HG03457 (cell line): ENCODE results near the gene NUDT4.

Experiments used
- ATAC-seq: cut with Tn5 transposase; IDR thresholded peaks from one replicate; pipeline ENCODE4 v1.9.1; 2021; ENCODE audit warnings: moderate number of reproducible peaks; ENCODE audit not compliant: unreplicated experiment

NUDT4 gene

DNA sequence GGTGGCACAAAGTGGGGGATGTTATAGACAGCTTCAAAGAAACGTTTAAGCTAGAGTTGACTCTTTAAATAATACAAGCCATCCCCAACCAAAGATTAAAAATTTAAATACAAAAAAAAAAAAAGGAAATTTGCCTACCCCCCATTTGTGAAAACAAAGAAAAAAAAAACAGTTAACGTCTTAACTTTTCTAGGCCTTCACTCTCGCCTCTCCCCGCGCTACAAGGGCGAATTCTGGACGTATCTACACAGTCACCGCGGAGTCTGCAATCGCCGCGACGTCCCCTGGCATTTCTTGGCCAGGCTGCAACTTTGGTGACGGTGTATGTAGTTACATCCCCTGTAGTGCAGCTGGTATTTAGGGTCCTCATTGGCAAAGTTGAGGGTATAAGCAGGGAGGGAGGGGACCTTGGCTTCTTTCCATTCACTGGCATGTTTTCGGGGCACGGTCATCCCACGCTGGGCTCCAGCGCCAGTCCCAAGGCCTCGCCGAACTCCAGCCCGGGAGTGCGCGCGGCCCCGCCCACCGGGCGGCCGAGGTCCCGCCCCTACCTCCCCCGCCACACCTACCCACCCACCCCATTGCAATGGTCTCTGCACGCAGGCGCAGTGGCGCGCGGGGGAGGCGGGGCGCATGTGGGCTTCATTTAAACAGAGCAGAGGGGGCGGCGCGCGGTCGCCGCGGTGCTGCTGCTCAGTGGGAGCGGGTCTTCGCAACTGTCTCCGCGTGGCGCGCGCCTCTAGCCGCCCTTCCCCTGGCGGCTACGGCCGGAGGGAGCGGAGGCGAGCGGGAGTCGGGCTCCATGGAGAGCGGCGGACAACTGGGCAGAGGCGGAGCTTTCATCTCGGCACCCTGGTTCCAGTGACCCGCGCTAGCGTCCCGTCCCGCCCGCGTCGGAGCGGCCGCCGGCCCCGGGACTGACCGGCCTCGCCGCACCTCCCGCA lies at the start of gene NUDT4:
Gene NUDT4 (plus strand): TSS at position 674 of the 944 bp plus-strand sequence. CDS start 398 bp downstream, outside the sequence.
- ATAC-seq: peak; percentile 63

DNA sequence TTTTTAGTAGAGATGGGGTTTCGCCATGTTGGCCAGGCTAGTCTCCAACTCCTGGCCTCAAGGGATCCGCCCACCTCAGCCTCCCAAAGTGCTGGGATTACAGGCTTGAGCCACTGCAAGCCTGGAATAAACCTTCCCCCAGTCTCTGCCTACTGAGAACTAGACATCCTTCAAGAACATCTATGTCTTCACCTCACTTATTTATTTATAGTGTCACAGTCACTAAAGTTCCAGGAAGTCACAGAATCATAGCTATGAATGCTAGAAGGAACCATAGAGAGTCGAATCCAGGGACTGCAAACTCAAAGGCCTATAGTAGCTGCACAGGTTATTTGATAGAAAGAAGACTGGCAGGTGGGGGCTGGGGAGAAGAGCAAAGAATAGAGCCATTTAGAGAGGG lies 44.7 kb upstream of the NUDT4 start:
- no peak for ATAC-seq

DNA sequence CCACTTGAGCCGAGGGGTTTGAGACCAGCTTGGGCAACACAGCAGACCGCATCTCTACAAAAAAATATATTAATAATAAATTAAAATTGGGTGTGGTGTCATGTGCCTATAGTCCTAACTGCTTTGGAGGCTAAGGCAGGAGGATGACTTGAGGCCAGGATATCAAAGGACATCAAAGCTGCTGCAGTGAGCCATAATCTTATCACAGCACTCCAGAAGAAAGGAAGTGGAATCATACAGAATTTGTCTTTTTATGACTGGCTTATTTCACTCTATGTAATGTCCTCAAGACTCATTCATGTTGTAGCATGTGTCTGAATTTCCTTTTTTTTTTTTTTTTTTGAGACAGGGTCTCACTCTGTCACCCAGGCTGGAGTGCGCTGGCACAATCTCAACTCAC lies 43.9 kb upstream of the NUDT4 start:
- no peak for ATAC-seq

DNA sequence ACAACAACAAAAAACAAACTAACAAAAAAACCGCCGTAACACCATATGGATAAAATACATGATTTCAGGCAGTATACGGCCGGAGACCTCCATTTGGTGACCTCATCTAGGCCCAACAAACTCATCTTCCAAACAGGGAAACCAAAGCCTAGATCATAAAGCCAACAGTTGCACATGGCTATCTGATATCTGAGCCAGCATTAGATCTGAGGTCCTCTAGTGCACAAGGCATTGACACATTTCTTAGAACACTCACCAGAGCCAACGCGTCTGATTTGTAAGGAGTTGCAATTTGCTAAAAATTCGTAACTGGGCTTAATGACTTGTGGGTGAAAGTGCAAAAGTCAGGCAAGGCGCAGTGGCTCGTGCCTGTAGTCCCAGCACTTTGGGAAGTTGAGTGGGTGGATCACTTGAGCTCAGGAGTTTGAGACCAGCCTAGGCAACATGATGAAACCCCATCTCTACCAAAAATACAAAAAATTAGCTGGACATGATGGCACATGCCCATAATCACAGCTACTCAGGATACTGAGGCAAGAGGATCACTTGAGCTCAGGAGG lies 42.0 kb upstream of the NUDT4 start:
- no peak for ATAC-seq

DNA sequence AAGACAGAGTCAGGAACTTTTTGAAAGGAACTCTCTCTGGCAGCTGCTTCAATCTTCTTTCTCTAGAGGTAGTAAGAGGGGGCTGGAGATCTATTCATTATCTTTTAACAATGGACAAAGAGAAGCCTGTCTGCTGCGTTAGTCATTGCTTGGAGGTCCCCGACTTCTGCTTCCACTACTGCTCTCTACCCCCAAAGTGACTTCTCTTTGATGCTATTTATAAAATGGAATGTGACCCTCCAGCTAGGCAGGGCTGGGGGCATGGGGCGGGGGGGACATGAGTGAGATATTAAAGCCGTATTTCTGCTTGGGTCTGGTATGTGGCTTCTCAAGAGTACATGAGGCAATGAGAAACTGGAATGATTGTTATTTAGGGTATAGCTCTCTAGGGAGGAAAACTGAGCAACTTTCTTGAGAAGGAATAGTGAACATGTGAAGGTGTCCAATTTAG lies 41.4 kb upstream of the NUDT4 start:
- ATAC-seq: no peak

DNA sequence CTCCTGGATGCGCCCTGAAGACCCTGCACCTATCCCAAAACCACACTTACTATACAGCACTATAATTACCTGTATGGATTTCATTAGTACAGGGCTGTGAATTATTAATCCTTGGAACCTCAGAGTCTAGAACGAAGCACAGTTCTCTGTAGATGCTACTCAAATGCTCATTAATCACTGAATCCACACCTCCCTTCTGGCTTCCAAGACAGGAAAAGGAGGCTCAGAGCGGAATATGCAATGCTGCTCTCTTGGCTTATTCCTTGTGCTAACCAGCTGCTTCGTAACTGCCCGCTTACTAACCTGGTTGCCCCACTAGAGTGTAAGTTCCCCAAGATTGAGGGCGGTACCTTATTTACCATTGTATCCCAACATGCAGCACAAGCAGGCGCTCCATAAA lies 39.1 kb upstream of the NUDT4 start:
- no peak for ATAC-seq

DNA sequence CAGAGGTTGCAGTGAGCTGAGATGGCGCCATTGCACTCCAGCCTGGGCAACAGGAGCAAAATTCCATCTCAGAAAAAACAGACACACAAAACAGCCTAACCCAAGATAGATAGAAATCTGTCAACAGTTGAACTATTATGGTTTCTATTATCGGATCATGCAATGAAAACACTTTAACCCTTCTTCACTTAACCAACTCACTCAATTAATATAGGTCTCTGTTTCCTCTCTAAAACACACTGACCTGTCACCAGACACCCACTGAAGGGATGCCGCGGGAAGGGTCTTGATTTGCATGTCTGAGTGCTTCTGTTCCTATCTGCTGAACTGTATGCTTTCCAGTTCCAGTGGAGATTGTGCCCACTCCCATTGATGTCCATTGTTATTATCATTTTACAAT lies 38.0 kb upstream of the NUDT4 start:
- no peak for ATAC-seq

DNA sequence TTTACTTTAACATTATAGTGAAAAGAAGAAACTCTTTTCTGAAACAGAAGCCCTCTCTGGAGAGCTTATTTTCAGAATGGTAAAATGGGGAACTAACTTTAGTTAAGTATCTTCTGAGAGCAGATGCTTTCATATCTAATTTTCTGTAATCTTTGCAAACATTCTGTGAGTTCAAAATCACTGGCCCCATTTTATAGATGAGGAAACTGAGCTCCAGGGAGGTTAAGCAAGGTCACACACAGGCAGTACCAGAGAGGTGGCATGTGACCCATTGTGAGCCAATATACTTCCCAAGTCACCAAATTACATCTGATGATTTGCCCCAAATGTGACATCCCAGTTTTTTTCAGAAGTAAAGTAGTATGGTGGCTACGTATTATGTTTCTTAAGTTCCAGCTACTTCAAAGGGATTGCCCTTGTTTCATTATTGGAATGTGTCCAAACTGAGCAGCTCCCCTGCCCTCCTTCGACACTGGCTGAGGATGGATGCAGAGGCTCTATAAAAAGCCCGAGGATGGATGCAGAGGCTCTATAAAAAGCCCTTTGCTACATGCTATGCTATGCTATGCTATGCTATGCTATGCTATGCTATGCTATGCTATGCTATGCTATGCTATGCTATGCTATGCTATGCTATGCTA lies 36.2 kb upstream of the NUDT4 start:
- no peak for ATAC-seq

DNA sequence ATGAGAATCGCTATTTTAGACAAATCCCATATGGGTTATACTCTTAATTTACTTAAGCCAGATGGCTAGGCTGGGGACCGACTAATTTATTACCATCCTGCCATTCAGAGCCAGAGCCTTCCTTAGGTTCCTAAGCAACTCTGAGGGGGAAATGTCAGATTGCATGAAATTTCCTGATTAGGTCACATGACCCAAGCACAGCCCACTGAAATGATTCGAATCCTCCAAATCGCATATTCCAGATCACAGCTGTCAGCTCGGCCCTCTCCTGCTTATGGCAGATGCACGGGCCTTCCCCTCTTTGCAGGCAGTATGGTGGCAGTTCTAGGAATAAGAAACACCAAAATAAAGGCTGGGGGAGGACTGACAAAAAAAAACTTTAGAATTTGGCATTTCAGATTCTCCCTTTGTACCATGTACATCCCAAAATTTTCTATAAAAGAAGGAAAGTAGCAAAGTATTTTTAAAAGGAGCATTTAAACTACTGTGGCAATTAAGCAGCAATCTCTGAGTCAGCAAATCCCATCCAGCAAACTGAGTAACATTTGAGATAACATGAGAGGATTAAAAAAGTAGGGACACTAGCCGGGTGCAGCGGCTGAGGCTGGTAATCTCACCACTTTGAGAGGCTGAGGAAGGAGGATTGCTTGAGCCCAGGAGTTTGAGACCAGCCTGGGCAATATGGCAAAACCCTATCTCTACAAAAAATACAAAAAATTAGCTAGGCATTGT lies 30.5 kb upstream of the NUDT4 start:
- no peak for ATAC-seq

DNA sequence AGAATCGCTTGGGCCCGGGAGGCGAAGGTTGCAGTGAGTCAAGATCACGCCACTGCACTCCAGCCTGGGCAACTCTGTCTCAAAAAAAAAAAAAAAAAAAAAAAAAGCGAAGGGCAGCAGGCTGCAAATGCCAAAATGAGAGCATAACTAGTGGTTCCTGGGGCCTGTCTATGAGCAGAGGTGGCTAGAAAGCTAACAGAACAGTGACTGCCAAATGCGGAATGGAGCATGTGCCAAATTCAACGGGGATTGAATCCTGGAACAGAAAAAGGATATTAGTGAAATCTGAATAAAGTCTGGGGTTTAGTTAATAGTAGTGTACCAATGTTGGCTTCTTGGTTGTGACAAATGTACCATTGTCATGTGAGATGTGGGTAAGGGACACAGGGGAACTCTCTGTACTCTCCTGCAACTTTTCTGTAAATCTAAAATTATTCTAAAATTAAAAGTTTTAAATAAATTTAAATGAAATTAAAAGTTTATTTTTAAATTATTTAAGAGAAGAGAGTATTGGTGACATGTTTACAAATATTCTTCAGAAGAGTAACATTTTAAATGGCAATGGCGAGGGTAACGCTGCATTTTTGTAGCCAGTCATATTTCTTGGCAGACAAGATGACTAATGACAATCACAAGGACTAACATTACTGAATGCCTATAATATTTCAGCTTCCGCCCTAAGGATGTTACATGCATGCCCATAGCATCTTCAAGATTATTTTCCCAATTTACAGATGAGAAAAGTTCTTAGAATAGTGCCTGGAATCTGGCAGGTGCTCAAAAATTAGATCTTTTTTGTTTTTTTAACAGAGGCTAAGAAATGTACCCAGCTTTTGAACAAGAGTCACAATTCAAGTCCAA lies 28.9 kb upstream of the NUDT4 start:
- no peak for ATAC-seq

DNA sequence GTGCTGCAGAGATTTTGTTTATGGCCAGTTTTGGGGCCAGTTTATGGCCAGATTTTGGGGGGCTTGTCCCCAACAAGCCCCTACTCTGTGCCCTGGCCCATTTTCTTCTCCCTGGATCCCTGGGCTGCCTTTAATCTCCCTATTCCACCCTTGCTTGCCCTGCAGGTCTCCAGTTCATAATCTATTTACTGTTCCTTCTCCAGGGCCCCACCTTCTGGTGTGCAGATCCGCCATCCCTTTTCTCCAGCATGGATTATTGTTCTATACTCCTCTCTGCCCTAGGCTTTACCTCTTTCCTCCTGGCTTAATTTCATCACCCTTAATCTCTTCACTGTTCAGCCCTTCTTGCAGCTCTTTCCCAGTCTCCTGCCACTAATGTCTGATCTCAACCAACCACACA lies 26.0 kb upstream of the NUDT4 start:
- no peak for ATAC-seq

DNA sequence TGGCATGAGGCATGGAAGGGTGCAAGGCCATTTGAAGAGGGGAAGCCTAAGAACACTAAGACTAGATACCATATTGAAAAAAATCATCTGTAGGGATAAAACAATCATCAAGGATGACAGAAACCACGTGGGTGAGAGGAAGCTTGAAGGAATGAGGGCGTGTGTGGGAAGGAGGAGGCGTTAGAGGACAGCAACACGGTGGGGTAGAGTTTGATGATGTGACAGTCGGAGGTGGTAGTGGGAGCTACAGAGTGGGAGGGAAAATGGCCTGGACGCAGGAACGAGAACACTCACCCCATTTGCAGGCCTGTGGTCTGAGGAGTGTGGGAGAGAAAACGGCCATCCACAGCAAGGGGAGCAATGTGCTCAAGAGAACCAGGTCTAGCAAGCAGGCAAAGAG lies 25.4 kb upstream of the NUDT4 start:
- no peak for ATAC-seq

DNA sequence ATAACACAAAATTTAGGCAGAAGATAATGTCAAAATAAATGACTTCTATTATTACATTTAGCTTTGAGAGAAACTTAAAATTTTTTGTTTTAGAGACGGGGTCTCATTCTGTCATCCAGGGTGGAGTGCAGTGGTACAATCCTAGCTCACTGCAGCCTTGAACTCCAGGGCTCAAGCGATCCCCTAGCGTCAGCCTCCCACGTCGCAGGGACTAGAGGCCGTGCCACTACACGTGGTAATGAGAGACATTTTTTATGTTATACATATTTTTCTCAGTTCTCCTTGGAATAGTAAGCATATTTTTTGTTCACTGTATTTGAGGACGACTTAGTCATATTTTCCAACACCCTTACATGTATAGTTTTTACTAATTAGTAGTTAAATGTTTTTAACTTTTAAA lies 21.5 kb upstream of the NUDT4 start:
- no peak for ATAC-seq

DNA sequence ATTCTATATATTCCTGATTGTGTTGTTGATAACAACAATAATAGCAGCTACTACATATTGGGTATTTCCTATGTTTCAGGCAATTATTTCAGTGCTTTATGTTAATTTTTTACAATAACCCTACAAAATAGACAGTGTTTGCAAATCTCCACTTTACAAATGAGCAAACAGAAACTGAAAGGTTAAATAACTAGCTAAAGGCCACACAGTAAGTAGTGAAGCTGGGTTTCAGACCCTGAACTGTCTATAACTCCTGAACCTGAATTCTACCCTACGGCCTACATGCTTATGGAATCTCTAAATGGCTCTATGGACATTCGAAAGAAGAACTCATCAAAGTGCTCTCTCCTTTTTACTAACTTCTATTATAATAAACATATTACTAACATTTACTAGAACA lies 19.7 kb upstream of the NUDT4 start:
- no peak for ATAC-seq

DNA sequence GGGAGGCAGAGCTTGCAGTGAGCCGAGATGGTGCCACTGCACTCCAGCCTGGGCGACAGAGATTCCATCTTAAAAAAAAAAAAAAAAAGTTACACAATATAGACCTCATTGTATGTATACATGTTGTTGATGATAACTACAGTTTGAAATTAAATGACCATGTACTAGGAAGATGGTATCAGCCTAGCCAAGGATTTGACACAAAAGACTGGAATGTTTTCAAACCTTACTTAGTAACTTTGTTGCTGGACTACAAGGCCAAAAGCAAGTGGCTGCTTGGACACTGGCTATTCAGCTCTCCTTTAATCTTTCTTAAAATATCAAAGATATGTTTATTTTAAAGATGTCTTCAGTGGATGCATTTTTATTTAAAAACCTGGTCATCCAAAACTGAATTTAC lies 18.9 kb upstream of the NUDT4 start:
- no peak for ATAC-seq

DNA sequence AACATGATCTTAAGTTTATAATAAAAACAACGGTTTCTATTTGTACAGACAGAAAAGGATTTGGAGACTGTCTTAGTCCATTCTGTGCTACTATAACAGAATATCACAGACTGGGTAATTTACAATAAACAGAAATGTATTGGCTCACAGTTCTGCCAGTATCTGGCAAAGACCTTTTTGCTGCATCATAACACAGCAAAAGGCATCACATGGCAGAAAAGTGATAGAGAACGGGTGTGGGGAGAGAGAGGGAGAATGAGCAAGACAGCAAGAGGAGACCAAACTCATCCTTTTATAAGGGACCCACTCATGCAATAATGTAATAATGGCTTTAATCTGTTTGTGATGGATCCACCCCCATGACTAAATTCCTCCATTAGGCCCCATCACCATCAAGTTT lies 17.0 kb upstream of the NUDT4 start:
- ATAC-seq: no peak

DNA sequence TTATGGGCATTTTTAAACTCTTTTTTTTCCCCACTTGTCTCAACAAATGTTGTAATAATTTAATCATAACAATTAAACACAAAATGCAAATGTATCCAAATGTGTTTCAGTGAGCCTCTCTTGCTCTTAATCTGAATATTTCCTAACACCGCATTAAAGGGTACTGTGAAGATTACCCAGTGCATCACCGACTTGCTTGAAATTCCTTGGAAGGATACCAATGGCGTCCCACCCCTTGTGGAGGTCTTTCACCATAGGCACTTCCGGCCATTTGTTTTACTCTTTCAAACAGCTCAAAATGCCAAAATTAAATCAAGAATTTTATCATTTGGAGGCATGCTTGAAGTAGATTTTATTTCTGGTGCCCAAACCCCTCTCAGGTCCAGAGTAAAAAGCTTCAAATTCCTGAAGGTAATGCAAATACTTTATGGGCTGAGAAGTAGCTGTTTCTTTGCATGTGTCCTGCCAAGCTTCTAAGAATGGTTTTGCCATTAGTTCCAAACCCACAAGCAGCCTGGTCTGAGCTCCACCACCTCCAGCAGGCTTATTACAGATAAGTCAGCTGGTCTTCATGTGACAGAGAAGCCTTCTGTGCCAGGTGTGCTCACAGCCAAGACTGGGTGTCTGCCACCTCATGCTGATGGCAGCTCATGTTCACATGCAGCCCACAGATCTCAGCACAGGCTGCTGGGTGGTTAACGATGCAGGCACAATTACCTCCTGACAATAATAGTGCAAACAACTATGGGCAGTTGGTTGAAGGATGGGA lies 16.4 kb upstream of the NUDT4 start:
- ATAC-seq: no peak

DNA sequence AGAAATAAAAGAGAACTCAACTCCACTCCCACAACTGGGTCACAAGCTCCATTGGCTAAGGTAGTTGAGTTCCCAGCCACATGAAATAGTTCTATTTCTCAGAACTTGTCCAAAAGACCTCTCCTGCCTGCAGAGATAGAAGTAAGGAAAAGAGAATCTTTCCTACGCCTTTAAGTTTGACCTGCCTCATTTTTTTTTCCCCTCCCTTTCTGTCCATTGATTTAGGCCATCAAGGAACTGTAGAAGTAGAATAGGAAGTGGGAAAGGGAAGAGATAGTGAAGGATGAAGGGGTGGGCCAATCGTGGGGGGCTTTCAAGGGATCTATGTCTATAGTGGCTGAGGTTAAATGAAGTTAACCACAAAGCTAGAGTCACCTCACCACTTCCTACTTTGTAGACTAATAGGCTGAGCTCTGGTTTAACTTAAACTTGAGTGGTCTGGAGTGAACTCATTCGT lies 13.9 kb upstream of the NUDT4 start:
- peak; percentile 72 for ATAC-seq

DNA sequence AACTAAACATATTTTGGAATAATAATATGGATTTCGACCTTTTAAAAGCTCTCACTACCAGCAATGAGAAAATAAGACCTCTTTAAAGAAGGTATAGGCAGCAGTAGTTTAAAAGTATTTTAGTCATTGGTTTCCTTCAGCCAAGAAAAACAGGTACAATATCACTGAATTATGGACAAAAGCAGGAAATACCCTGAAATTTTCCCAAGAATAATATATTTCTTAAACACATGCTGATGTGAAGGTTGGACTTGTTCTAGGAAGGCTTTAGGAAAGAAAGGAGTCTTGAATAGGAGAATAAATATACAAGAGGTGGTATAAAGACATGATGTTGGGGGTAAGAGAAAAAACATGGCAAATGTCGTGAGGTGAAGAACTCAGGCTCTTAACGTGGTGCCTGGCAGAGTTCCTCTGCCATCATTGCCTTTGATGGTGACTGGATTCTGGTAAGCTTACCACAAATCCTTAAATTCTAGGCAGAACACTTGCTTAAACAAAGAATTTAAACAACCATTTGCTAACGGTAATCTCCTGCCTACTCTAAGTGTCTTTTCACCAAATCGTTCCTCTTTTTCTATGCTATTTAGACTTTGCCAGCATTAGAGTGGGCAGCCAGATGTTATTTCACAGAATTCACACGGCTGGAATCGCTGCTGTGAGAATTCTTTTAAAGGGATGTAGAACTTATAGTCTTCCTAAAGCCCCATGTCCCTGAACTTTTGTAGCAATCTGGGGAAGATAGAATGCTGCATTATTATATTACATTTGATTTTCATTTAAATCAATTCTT lies 11.9 kb upstream of the NUDT4 start:
- ATAC-seq: no peak
